Measurements from ENCODE around the gene RAB17.

RAB17 gene

DNA sequence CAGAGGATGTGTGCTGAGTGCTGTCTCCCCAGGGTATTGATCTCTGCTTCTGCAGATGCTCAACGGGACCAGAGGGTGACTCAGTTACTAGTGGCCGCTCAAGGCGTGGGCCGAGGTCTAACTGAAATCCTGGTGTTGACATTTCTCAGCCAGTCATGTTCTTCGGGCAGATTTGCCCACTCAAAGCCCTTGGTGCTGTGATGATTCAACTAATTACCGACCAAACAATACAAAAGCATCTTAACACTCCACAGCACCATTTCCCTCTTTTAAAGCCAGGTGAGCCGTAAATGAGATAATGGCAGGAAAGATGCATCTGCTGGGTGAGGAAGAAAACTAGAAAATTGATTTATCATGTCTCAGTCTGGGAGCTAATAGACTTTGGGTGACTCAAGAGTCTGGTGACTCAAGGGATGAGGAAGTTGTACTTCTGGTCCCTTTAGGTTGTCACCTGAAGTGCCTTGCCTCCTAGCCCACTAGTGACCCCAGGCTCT is 56.8 kb downstream of the RAB17 start:
- DNase-seq: no peak

DNA sequence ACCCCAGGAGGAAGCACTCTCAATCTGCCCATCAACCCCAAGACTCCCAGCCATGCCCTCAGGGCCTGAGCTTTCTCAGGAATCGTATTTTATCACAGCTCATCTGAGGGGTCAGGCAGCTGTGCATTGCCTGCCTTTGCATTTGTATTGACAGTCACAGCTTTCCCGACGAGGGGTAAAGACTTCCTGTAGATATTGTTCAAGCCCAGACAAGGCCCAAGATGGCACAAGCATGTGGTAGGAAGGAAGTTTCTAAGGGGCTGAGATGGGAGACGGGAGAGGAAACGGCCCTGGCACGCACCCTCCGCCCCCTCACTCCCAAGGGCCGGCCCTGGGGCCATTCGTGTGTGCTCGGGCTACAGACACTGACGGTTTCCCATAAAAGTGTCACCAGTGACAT is 58.4 kb downstream of the RAB17 start:
- no peak for DNase-seq

- no peak for DNase-seq
These were observed 59.8 kb downstream of the RAB17 start for GRCh38 chr2:237530472-237531433.

DNA sequence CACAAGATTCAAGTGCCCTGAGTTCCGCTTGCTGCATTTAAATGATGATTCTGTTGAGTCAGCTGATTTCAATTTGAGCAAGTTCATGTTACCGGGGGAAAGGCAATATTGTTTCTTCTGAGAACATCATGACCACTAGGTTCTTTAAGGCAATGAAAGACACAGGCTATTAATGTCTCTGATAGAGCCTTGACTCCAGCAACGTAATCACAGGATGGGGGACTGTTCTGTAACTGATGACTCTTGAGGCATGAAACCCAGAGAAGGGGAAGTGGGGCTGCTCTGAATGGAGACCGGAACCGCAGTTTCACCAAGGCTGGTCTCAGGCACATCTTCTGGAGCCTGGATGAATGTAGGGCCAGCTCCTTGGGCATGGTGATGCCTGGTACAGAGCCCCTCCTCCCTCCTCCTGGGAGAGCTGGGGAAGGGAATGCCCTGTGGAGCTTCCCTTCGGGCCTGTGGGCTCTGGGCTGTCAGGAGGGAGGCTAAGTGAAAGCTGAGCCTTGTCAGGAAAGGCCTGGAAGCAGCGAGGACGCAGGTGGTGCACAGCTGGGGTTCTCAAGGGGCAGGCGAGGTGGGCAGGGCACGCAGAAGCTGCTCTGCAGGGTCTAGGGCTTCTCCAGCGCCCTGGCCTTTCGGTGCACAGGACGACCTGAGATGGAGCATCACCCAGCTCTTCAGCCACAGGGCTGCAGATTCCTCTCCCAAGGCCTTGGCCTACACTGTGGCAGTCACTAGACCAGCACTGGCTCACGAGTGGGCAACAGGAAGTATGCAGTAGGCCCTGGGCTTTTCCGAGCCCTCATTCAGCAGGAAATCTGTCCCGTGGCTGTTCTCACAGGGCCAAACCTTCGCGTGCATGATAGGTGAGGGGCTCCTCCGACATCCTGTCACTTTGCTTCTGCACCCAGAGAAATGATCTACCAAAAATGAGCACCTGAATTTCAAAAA is 60.8 kb downstream of the RAB17 start:
- DNase-seq: no peak

GRCh38 chr2:237527766-237528165 is 62.8 kb downstream of the RAB17 start:
- no peak for DNase-seq

- no peak for DNase-seq
These were observed 63.3 kb downstream of the RAB17 start for GRCh38 chr2:237527233-237527632.

GRCh38 chr2:237525559-237526157 is 64.9 kb downstream of the RAB17 start:
- DNase-seq: no peak

GRCh38 chr2:237524631-237525030 is 65.9 kb downstream of the RAB17 start:
- DNase-seq: no peak

All from amniotic stem cell (primary cell).